Ectodermal cell (in vitro differentiated cells): ENCODE results near the gene TAOK1.

ENCODE experiments used
- H3K27ac ChIP-seq: 2 replicates; pipeline ENCODE4 v1.7.0; 2013; ENCODE audit warnings: mild to moderate bottlenecking, low read depth, low read length; ENCODE audit not compliant: insufficient read depth, poor library complexity, severe bottlenecking
- H3K27me3 ChIP-seq: 2 replicates; pipeline ENCODE4 v1.7.0; 2013; ENCODE audit warnings: mild to moderate bottlenecking, low read length; ENCODE audit not compliant: insufficient read depth, control insufficient read depth, poor library complexity, severe bottlenecking
- H3K36me3 ChIP-seq: one replicate; pipeline ENCODE4 v1.7.0; 2013; ENCODE audit warnings: low read length; ENCODE audit not compliant: control insufficient read depth, insufficient read depth
- H3K4me1 ChIP-seq: one replicate; pipeline ENCODE4 v1.7.0; 2013; ENCODE audit warnings: low read length; ENCODE audit not compliant: control insufficient read depth, insufficient read depth
- H3K4me3 ChIP-seq: 2 replicates; pipeline ENCODE4 v1.7.0; 2013; ENCODE audit warnings: low read depth, low read length, control low read depth; ENCODE audit not compliant: insufficient read depth
- H3K9me3 ChIP-seq: 2 replicates; pipeline ENCODE4 v1.7.0; 2013; ENCODE audit warnings: mild to moderate bottlenecking, low read length, moderate library complexity; ENCODE audit not compliant: control insufficient read depth
- WGBS, 2 experiments: methylation state at CpG; one replicate each; pipeline ENCODE4 v1.1.7; 2013; ENCODE audit warnings: missing lambda C conversion rate in 2 of 2; 5-methylcytosine and 5-hydroxymethylcytosine counted together

TAOK1 gene

DNA sequence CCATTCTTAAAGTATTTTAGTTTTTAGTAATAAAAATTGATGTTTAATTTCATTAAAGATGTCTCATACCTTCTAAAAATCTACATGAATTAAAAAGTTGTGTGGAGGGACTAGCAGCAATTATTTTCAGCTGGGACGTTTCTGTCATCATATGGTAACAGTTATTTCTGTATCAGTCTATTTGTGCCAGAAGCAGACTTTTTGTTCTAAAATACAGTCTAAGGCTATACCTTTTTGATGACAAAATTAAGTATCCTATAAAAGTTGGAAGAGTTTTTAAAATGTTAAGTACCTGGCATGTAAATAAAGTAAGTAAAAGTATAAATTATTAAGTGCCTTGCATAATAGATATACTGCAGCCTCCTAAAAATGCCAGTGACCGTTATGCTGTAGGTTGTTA, 5.9 kb downstream of the TAOK1 start:
- Histone ChIP-seq H3K27ac (no peak overlapping the region), H3K27me3 (no peaks in the 10 kb centered on the region), H3K9me3 (no peaks in the 10 kb centered on the region), H3K36me3 (no peaks in the 10 kb centered on the region), H3K4me1 (peaks cover 11% of the 10 kb centered on the region), H3K4me3 (no peak overlapping the region)
- 91 to 100% methylated on average over 2 of the region's 2 CpGs for WGBS, 2 experiments

DNA sequence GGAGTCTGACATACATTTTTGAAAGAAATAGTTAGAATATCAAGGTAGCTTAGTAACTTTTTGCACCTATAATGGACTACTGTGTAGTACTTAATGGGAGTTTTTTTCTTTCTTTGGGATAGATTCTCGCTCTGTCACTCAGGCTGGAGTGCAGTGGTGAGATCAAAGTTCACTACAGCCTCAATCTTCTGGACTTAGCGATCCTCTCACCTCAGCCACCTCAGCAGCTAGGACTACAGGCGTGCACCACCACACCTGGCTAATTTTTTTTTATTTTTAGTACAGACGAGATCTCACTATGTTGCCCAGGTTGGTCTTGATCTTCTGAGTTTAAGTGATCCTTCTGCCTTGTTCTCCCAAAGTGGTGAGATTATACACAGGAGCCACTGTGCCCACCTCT, 9.5 kb downstream of the TAOK1 start:
- Histone ChIP-seq H3K27ac (no peak overlapping the region), H3K9me3 (no peaks in the 10 kb centered on the region), H3K36me3 (no peaks in the 10 kb centered on the region), H3K4me1 (no peaks in the 10 kb centered on the region), H3K4me3 (no peak overlapping the region), H3K27me3 (no peaks in the 10 kb centered on the region)
- WGBS, 2 experiments: 91 to 94% methylated on average over 4 of the region's 4 CpGs

DNA sequence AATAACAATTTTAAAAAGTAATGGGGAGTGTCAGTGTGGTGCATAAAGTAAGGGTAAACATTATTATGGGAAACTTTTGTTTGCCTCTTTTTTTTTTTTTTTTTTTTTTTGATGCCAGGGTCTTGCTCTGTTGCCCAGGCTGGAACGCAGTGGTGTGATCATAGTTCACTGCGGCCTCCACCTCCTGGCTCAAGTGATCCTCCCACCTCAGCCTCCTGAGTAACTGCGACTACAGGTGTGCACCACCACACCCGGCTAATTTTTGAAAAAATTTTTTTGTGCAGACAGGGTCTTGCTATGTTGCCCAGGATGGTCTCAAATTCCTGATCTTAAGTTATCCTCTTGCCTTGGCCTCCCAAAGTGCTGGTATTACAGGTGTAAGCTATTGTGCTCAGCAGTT, 10.7 kb downstream of the TAOK1 start:
- H3K27ac ChIP-seq: no peak overlapping the region
- no peaks in the 10 kb centered on the region for H3K27me3 ChIP-seq
- no peak overlapping the region for H3K4me3 ChIP-seq
- H3K4me1 ChIP-seq: no peaks in the 10 kb centered on the region
- 93 to 96% methylated on average over 4 of the region's 4 CpGs for whole genome bisulfite sequencing, 2 experiments
- no peaks in the 10 kb centered on the region for H3K36me3 ChIP-seq
- H3K9me3 ChIP-seq: no peaks in the 10 kb centered on the region

DNA sequence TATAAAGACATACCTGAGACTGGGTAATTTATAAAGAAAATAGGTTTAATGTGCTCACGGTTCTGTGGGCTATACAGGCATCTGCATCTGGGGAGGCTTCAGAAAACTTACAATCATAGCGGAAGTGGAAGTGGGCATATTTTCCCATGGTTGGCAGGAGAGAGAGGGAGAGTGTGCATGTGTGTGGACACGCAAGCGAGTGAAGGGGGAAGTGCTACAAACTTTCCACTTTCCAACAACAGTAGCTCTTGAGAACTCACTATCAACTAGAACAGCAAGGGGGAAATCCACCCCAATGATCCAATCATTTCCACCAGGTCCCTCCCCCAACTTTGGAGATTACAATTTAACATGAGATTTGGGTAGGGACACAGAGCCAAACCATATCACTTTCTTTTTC, 11.1 kb downstream of the TAOK1 start:
- H3K36me3 ChIP-seq: no peaks in the 10 kb centered on the region
- H3K27ac ChIP-seq: no peak overlapping the region
- H3K27me3 ChIP-seq: no peaks in the 10 kb centered on the region
- no peaks in the 10 kb centered on the region for H3K4me1 ChIP-seq
- H3K4me3 ChIP-seq: no peak overlapping the region
- WGBS, 2 experiments: 91 to 97% methylated on average over 4 of the region's 4 CpGs
- no peaks in the 10 kb centered on the region for H3K9me3 ChIP-seq

DNA sequence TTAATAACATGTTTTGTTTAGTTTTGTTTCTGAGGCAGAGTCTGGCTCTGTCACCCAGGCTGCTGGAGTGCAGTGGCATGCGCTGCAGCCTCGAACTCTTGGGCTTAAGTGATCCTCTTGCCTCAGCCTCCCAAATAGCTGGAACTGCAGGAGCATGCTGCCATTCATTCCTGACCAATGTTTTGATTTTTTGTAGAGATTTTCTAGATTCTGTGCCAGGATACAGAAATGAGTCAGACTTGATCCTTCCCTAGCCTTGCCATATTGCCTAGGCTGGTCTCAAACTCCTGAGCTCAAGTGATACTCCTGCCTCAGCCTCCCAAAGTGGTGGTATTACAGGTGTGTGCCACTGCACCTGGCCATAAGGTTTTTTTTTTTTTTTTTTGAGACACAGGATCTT, 17.7 kb downstream of the TAOK1 start:
- H3K36me3 ChIP-seq: no peaks in the 10 kb centered on the region
- H3K9me3 ChIP-seq: no peaks in the 10 kb centered on the region
- no peaks in the 10 kb centered on the region for H3K4me1 ChIP-seq
- H3K4me3 ChIP-seq: no peak overlapping the region
- H3K27me3 ChIP-seq: no peaks in the 10 kb centered on the region
- H3K27ac ChIP-seq: no peak overlapping the region
- WGBS, 2 experiments: 99% methylated on average over 2 of the region's 2 CpGs

DNA sequence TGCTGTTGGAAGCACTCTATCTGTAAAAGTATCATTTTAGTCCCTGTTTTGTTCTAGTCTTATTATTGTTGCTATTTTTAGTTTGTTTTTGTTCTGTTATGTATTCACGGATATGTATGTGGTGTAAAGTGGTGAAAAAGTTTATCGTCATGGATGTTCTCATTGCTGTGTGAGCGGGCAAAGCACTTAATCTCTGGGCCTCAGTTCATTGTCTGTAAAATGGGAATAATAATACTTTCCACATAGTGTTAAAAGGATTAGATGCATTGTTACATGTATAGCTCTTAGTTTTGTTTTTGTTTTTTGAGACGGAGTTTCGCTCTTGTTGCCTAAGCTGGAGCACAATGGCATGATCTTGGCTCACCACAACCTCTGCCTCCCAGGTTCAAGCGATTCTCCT, 19.8 kb downstream of the TAOK1 start:
- no peak overlapping the region for H3K4me3 ChIP-seq
- no peaks in the 10 kb centered on the region for H3K27me3 ChIP-seq
- no peaks in the 10 kb centered on the region for H3K9me3 ChIP-seq
- H3K27ac ChIP-seq: no peak overlapping the region
- no peaks in the 10 kb centered on the region for H3K4me1 ChIP-seq
- H3K36me3 ChIP-seq: no peaks in the 10 kb centered on the region
- WGBS, 2 experiments: 94 to 96% methylated on average over 5 to 6 of the region's 6 CpGs

DNA sequence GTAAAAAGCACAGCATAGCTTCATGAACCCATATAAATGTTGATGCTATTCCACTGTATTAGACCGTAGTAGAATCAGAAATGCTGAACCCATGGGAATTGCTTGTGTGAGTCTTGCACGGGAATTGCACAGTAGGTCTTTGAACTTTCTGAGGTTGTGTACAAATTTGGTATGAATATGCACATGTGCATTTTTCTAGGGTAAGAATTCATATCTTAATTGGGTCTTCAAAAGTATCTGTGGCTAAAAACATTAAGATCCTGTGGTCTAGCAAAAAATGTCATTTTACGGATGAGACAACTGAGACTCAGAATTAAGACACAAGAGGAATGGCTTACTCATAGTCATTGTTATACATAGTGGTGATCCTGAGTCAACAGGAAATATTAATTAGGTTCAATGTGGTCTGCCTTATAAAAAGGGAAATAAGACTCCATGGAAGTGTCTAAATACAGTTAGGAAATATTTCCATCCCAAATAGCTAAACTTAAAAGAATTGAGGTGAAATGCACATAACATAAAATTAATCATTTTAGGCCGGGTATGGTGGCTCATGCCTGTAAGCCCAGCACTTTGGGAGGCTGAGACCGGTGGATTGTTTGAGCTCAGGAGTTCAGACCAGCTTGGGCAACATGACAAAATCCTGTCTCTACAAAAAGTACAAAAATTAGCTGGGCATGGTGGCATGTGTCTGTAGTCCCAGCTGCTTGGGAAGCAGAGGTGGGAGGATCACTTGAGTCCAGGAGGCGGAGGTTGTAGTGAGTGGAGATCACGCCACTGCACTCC, 22.8 kb downstream of the TAOK1 start:
- WGBS, 2 experiments: 95 to 97% methylated on average over 7 of the region's 7 CpGs
- no peaks in the 10 kb centered on the region for H3K9me3 ChIP-seq
- no peaks in the 10 kb centered on the region for H3K27me3 ChIP-seq
- H3K36me3 ChIP-seq: no peaks in the 10 kb centered on the region
- H3K4me1 ChIP-seq: no peaks in the 10 kb centered on the region
- H3K27ac ChIP-seq: no peak overlapping the region
- no peak overlapping the region for H3K4me3 ChIP-seq

DNA sequence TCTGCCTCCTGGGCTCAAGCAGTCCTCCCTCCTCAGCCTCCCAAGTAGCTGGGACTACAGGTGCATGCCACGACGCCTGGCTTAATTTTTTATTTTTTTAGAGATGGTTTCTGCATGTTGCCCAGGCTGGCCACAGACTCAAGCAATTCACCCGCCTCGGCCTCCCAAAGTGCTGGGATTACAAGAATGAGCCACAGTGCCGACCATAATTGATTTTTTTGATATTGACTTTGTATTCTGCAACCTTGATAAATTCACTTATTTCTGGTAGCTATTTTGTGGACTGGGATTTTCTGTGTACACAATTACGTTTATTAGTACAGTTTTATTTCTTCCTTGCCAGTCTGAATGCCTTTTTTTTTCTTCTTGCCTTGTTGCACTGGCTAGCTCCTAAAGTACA, 30.0 kb downstream of the TAOK1 start:
- Histone ChIP-seq H3K36me3 (no peaks in the 10 kb centered on the region), H3K27ac (no peak overlapping the region), H3K4me3 (no peak overlapping the region), H3K27me3 (no peaks in the 10 kb centered on the region), H3K9me3 (no peaks in the 10 kb centered on the region), H3K4me1 (no peaks in the 10 kb centered on the region)
- 77 to 89% methylated on average over 5 to 6 of the region's 6 CpGs for WGBS, 2 experiments

DNA sequence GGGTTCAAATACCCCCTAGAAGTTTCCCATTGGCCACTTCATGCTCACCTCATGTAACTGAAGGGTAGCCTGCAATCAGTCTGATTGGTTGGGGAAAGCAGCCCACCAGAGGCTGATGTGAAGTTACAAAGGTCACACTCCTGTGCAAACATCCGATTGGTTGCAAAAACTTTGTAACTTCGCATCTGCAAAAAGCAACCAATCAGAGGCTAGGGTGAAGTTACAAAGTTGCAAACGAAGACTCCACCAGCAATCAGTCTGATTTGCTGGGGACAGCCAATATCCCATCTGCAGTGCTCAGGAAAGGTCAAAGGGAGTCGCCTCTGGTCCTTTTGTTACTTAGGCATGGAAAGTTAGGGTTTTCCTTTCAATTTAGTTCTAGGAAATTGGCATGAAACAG, 40.1 kb downstream of the TAOK1 start:
- H3K4me3 ChIP-seq: no peak overlapping the region
- WGBS, 2 experiments: 94 to 97% methylated on average over 4 of the region's 4 CpGs
- no peak overlapping the region for H3K27ac ChIP-seq
- no peaks in the 10 kb centered on the region for H3K27me3 ChIP-seq
- no peaks in the 10 kb centered on the region for H3K9me3 ChIP-seq
- H3K4me1 ChIP-seq: no peaks in the 10 kb centered on the region
- H3K36me3 ChIP-seq: no peaks in the 10 kb centered on the region

DNA sequence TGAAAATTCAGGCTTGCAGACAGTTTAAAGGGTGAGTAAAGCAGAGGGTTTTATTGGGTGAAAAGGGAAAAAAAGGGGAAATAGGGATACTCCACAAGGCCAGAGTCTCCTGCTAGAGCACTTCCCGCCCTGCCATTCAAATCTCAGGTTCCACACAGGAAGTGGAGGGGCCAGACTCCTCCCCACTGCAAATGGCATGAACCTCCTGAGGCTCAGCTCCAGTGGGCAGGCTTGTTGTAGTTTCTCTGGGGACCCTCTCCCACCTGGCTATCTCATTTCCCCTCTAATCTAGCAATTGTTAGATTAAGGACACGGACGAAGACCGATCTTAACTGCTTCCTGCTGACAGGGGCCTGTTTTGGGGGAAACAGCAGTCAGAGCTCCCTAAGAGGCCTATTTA, 43.4 kb downstream of the TAOK1 start:
- Histone ChIP-seq H3K27me3 (no peaks in the 10 kb centered on the region), H3K36me3 (no peaks in the 10 kb centered on the region), H3K27ac (no peak overlapping the region), H3K4me3 (no peak overlapping the region), H3K9me3 (no peaks in the 10 kb centered on the region), H3K4me1 (no peaks in the 10 kb centered on the region)
- WGBS, 2 experiments: 91 to 93% methylated on average over 4 of the region's 4 CpGs

DNA sequence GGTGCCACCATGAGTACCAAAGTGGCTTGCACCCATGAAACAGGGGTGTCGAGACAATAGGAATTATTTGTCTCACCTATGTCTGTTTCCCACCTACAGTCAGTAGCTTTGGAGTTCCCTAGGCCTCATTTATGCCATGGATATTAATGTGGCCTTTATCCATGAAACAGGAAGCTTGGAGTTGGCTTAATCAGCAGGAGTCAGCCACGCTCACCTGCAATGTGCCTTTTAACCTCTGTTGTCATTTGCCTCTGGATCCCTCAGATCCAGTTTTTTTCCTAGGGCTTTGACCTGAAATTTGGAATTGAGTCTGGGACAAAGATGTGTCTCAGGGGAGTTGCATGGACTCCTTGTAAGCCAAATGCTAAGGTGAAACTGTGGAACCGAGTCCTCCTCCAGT, 44.4 kb downstream of the TAOK1 start:
- Histone ChIP-seq H3K9me3 (no peaks in the 10 kb centered on the region), H3K27me3 (no peaks in the 10 kb centered on the region), H3K27ac (no peak overlapping the region), H3K36me3 (no peaks in the 10 kb centered on the region), H3K4me3 (no peak overlapping the region), H3K4me1 (no peaks in the 10 kb centered on the region)
- 97 to 99% methylated on average over 3 of the region's 3 CpGs for WGBS, 2 experiments
